Uterus (tissue), 2 donors: ENCODE measurements around the gene BPHL.

Experiments
- CTCF ChIP-seq, 4 experiments: fragments of 200-600 bp in 2 of 4; fragments of 450-650 bp in 2 of 4; sonication (generic) in 2 of 4; IDR thresholded peaks; one replicate each; pipeline ENCODE4 v1.5.1; 2016 to 2019; ENCODE audit warnings: antibody characterized with exemption in 4 of 4, mild to moderate bottlenecking in 2 of 4, moderate library complexity in 1 of 4
- POLR2A ChIP-seq, 2 donors: fragments of 450-650 bp; IDR thresholded peaks; one replicate each; pipeline ENCODE4 v1.6.1; 2016; ENCODE audit warnings: antibody characterized with exemption in 2 of 2, mild to moderate bottlenecking in 1 of 2, moderate library complexity in 1 of 2

GRCh38 chr6:3088968-3089367 lies 29.5 kb upstream of the BPHL start:
- TF ChIP-seq CTCF (IDR thresholded peaks at IDR 0.05) = no peak
- no peak for TF ChIP-seq POLR2A (IDR thresholded peaks at IDR 0.05)
